Measurements from ENCODE around the gene EPS15.

EPS15 gene

DNA sequence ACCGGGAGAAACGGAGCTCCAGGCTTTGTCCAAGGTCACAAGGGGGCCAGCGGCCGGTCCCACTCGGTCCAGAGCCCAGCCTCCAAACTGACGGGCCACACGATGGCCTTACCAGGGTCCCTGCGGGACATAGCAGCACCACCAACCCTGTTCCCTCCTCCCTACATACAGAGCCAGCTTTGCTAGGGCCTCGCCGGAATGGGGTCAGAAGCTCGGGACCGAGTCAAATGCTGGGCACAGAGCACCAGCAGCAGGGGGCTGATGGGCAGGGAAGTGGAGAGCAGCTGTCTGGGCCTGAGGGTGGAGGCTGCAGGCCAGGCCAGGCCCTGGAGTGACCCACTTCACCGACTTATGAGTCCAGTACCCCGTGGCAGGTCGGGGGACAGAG, 173.8 kb downstream of the EPS15 start:
- H3K9ac ChIP-seq (ENCODE audit: low read length), result no peak overlapping the region

DNA sequence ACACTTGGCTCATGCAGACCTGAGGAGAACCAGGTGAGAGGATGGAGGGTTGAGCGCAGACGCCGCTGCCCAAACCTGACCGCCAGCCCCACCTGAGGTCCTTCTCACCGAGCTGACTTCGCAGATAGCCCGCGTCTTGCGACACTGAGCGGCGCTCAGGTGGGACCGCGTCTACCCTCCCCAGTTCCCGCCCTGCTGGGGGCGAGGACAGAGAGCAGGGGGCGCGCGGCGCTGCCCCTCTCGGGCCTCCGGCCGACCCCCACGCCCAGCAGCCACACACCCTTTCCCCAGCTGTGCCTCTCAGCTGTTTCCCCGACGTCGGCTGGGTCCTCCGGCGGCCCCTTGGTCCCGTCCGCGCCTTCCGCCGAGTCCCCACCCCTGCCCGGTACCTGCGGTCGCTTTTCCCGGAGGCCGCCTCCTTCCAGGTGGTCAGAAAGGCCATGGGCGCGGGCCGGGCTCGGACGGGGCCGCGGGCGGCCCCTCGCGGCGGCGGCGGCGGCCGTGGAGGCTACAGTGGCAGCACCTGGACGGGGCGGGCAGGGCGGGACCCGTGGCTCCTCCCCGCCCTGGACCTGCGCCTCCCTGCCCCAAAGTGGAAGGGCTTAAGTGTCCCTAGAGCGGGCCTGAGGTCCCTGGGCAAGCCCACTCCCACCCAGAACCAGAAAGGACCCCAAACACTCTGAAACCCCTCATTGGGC, 174.3 kb downstream of the EPS15 start:
- H3K27me3 ChIP-seq (ENCODE audit: low read length), result no peaks in the 10 kb centered on the region
- H3F3A ChIP-seq (ENCODE audit: insufficient read depth), result no peaks in the 10 kb centered on the region
- H4K20me1 ChIP-seq (ENCODE audit: low read depth, low read length), result no peaks in the 10 kb centered on the region
- TF ChIP-seq EZH2phosphoT487 (conservative IDR thresholded peaks at IDR 0.05; ENCODE audit: low read length), result no peak
- TF ChIP-seq, protein P1, sequence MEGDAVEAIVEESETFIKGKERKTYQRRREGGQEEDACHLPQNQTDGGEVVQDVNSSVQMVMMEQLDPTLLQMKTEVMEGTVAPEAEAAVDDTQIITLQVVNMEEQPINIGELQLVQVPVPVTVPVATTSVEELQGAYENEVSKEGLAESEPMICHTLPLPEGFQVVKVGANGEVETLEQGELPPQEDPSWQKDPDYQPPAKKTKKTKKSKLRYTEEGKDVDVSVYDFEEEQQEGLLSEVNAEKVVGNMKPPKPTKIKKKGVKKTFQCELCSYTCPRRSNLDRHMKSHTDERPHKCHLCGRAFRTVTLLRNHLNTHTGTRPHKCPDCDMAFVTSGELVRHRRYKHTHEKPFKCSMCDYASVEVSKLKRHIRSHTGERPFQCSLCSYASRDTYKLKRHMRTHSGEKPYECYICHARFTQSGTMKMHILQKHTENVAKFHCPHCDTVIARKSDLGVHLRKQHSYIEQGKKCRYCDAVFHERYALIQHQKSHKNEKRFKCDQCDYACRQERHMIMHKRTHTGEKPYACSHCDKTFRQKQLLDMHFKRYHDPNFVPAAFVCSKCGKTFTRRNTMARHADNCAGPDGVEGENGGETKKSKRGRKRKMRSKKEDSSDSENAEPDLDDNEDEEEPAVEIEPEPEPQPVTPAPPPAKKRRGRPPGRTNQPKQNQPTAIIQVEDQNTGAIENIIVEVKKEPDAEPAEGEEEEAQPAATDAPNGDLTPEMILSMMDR (IDR thresholded peaks at IDR 0.05; ENCODE audit: insufficient read depth, low read length, poor library complexity, severe bottlenecking), result no peak
- H3K36me3 ChIP-seq (ENCODE audit: low read length), result no peaks in the 10 kb centered on the region
- H3K79me2 ChIP-seq (ENCODE audit: insufficient read depth, low read length), result no peaks in the 10 kb centered on the region
- no peak overlapping the region for H2AFZ ChIP-seq (ENCODE audit: low read depth, low read length, severe bottlenecking)
- no peaks in the 10 kb centered on the region for H3K9me3 ChIP-seq (ENCODE audit: insufficient read depth, low read length)
- H3K9ac ChIP-seq (ENCODE audit: low read length), result no peak overlapping the region
- H3K4me3 ChIP-seq (ENCODE audit: insufficient read depth, low read length, poor library complexity, severe bottlenecking), result no peak overlapping the region
- H3K27ac ChIP-seq (ENCODE audit: low read depth, low read length), result no peak overlapping the region
- H3K9me2 ChIP-seq (replicated peaks; ENCODE audit: insufficient read depth, low read length), result no peaks in the 10 kb centered on the region
- no peak overlapping the region for H3K4me2 ChIP-seq (ENCODE audit: low read depth, low read length, poor library complexity, severe bottlenecking)

More for the DNA sequence above, 173.8 kb downstream of the EPS15 start:
- H3K9me2 ChIP-seq (replicated peaks; ENCODE audit: insufficient read depth, low read length), result no peaks in the 10 kb centered on the region
- TF ChIP-seq EZH2phosphoT487 (conservative IDR thresholded peaks at IDR 0.05; ENCODE audit: low read length), result no peak
- TF ChIP-seq, protein P1 (IDR thresholded peaks at IDR 0.05; ENCODE audit: insufficient read depth, low read length, poor library complexity, severe bottlenecking), result no peak
- no peaks in the 10 kb centered on the region for H4K20me1 ChIP-seq (ENCODE audit: low read depth, low read length)
- H3K27me3 ChIP-seq (ENCODE audit: low read length), result no peaks in the 10 kb centered on the region
- H3K4me3 ChIP-seq (ENCODE audit: insufficient read depth, low read length, poor library complexity, severe bottlenecking), result no peak overlapping the region
- H3K36me3 ChIP-seq (ENCODE audit: low read length), result no peaks in the 10 kb centered on the region
- no peaks in the 10 kb centered on the region for H3F3A ChIP-seq (ENCODE audit: insufficient read depth)
- H3K79me2 ChIP-seq (ENCODE audit: insufficient read depth, low read length), result no peaks in the 10 kb centered on the region
- H3K27ac ChIP-seq (ENCODE audit: low read depth, low read length), result no peak overlapping the region
- H2AFZ ChIP-seq (ENCODE audit: low read depth, low read length, severe bottlenecking), result no peak overlapping the region
- no peaks in the 10 kb centered on the region for H3K9me3 ChIP-seq (ENCODE audit: insufficient read depth, low read length)
- H3K4me2 ChIP-seq (ENCODE audit: low read depth, low read length, poor library complexity, severe bottlenecking), result no peak overlapping the region

DNA sequence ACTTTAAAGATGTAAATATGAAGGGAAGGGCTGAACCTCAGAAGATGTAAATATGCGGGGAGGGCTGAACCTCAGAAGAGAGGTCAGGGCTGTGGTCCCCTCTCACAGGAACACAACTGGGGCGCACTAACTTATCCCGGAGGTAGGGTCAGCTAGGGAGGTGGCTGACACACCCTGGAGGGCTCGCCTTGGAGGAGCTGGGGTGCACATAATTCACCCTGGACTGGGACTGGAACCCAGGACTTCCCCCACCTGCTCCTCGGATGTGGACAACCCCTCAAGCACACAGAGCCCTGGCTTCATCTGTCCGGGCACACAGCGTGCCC, 174.8 kb downstream of the EPS15 start:
- no peak overlapping the region for H3K9ac ChIP-seq (ENCODE audit: low read length)
- H3K9me3 ChIP-seq (ENCODE audit: insufficient read depth, low read length), result no peaks in the 10 kb centered on the region
- no peak overlapping the region for H2AFZ ChIP-seq (ENCODE audit: low read depth, low read length, severe bottlenecking)
- no peak overlapping the region for H3K27ac ChIP-seq (ENCODE audit: low read depth, low read length)
- H3K9me2 ChIP-seq (replicated peaks; ENCODE audit: insufficient read depth, low read length), result no peaks in the 10 kb centered on the region
- TF ChIP-seq, protein P1 (IDR thresholded peaks at IDR 0.05; ENCODE audit: insufficient read depth, low read length, poor library complexity, severe bottlenecking), result no peak
- no peak for TF ChIP-seq EZH2phosphoT487 (conservative IDR thresholded peaks at IDR 0.05; ENCODE audit: low read length)
- no peaks in the 10 kb centered on the region for H3F3A ChIP-seq (ENCODE audit: insufficient read depth)
- no peaks in the 10 kb centered on the region for H4K20me1 ChIP-seq (ENCODE audit: low read depth, low read length)
- no peaks in the 10 kb centered on the region for H3K27me3 ChIP-seq (ENCODE audit: low read length)
- no peak overlapping the region for H3K4me3 ChIP-seq (ENCODE audit: insufficient read depth, low read length, poor library complexity, severe bottlenecking)
- no peaks in the 10 kb centered on the region for H3K36me3 ChIP-seq (ENCODE audit: low read length)
- no peak overlapping the region for H3K4me2 ChIP-seq (ENCODE audit: low read depth, low read length, poor library complexity, severe bottlenecking)
- H3K79me2 ChIP-seq (ENCODE audit: insufficient read depth, low read length), result no peaks in the 10 kb centered on the region
